Lung (tissue), 12 donors: ENCODE results near the gene IL1B. TPM values are rescaled to one million over a fixed set of nuclear protein-coding genes. Genes with fewer than 3 reads are reported as not detected.

Experiments
- ATAC-seq: fragments of 200-7000 bp; cut with Tn5 transposase; one replicate; pipeline ENCODE4 v1.9.1; 2020; ENCODE audit warnings: moderate number of reproducible peaks; ENCODE audit not compliant: insufficient read depth, low FRiP score
- DNase-seq, 3 donors: peaks; one replicate each; pipeline ENCODE4 v3.0.0-alpha.2; 2013 to 2017
- H3K27ac ChIP-seq, 2 donors: one replicate each; pipeline ENCODE4 v1.5.1; 2013; ENCODE audit warnings: mild to moderate bottlenecking in 2 of 2, moderate library complexity in 2 of 2, control low read depth in 1 of 2, inconsistent platforms in 1 of 2, low read depth in 1 of 2, low read length in 1 of 2
- H3K27me3 ChIP-seq, 3 donors: one replicate each; pipeline ENCODE4 v1.5.1; 2013; ENCODE audit warnings: low read length in 2 of 3; ENCODE audit not compliant: control insufficient read depth in 3 of 3, insufficient read depth in 3 of 3
- H3K36me3 ChIP-seq, 4 donors: one replicate each; pipeline ENCODE4 v1.5.1; 2013; ENCODE audit warnings: low read length in 4 of 4, mild to moderate bottlenecking in 1 of 4, moderate library complexity in 1 of 4; ENCODE audit not compliant: control insufficient read depth in 4 of 4, insufficient read depth in 4 of 4
- H3K4me1 ChIP-seq, 5 donors: one replicate each; pipeline ENCODE4 v1.5.1; 2013; ENCODE audit warnings: low read length in 5 of 5, mild to moderate bottlenecking in 2 of 5, moderate library complexity in 1 of 5; ENCODE audit not compliant: control insufficient read depth in 5 of 5, insufficient read depth in 5 of 5
- H3K4me3 ChIP-seq: one replicate; pipeline ENCODE4 v1.5.1; 2013; ENCODE audit warnings: mild to moderate bottlenecking, control low read depth, moderate library complexity
- H3K9ac ChIP-seq, 2 donors: one replicate each; pipeline ENCODE4 v1.5.1; 2013; ENCODE audit warnings: low read length in 2 of 2, control low read depth in 1 of 2; ENCODE audit not compliant: insufficient read depth in 1 of 2
- H3K9me3 ChIP-seq, 4 donors: one replicate each; pipeline ENCODE4 v1.5.1; 2013; ENCODE audit warnings: low read length in 3 of 4, mild to moderate bottlenecking in 1 of 4, moderate library complexity in 1 of 4; ENCODE audit not compliant: control insufficient read depth in 4 of 4, insufficient read depth in 3 of 4
- CTCF ChIP-seq: IDR thresholded peaks from 2 replicates; pipeline ENCODE4 v1.5.1; 2012; ENCODE audit warnings: mild to moderate bottlenecking; ENCODE audit errors: control extremely low read depth, extremely low read depth
- WGBS, 2 donors: extraction: QIAGEN DNeasy Blood & Tissue Kit; methylation state at CpG; one replicate each; pipeline ENCODE4 v1.1.7; 2013; 5-methylcytosine and 5-hydroxymethylcytosine counted together
- polyA plus RNA-seq, 2 donors: library from polyadenylated mRNA; stranded (reverse); fragments of 200-250 nt; gene quantifications; one replicate each; pipeline ENCODE4 v1.2.1, GENCODE V29; 2013
- total RNA-seq, 2 donors: library from RNA; depleted of rRNA in 1 of 2; stranded (reverse); fragments of >200 nt in 1 of 2; gene quantifications; one replicate each; pipeline ENCODE4 v1.2.1, GENCODE V29; 2014 to 2021
- donor health status: control.
- donor health status: control.
- donor health status: Bipolar disorder and iron deficiency.
- donor health status: healthy.
- donor health status: DM: yes; HTN: yes; CAD: no.

Gene IL1B
- total and polyA plus RNA-seq, 4 donors: 3.8 to 482 (median 13.2) TPM

GRCh38 chr2:112821682-112822081, 14.9 kb downstream of the IL1B start:
- Histone ChIP-seq H3K4me1 (peaks cover 0 to 9% (median 3%) of the 10 kb centered on the region in 5 donors), H3K27ac (no peak overlapping the region), H3K27me3 (no peaks in the 10 kb centered on the region), H3K36me3 (no peaks in the 10 kb centered on the region), H3K4me3 (no peak overlapping the region), H3K9me3 (peaks cover 0 to 3% (median 0%) of the 10 kb centered on the region in 4 donors), H3K9ac (no peak overlapping the region)
- ATAC-seq (no peak), DNase-seq (no peak)
- no peak for TF ChIP-seq CTCF
- 42 to 74% methylated on average over 4 of the region's 4 CpGs for WGBS, 2 donors

- Histone ChIP-seq H3K27me3 (no peaks in the 10 kb centered on the region), H3K27ac (no peak overlapping the region), H3K4me3 (no peak overlapping the region), H3K9me3 (peaks cover 0 to 3% (median 0%) of the 10 kb centered on the region in 4 donors), H3K9ac (no peak overlapping the region), H3K36me3 (no peaks in the 10 kb centered on the region), H3K4me1 (peaks cover 0 to 9% (median 3%) of the 10 kb centered on the region in 5 donors)
- DNase-seq (no peak), ATAC-seq (no peak)
- 86 to 89% methylated on average over 5 of the region's 5 CpGs for WGBS, 2 donors
- TF ChIP-seq CTCF: no peak
Observed at GRCh38 chr2:112821142-112821541, 15.4 kb downstream of the IL1B start.

GRCh38 chr2:112820343-112820742, 16.2 kb downstream of the IL1B start:
- Histone ChIP-seq H3K9ac (no peak overlapping the region), H3K4me3 (no peak overlapping the region), H3K27ac (no peak overlapping the region), H3K27me3 (no peaks in the 10 kb centered on the region), H3K9me3 (peaks cover 0 to 3% (median 0%) of the 10 kb centered on the region in 4 donors), H3K36me3 (no peaks in the 10 kb centered on the region), H3K4me1 (peaks cover 0 to 9% (median 3%) of the 10 kb centered on the region in 5 donors)
- TF ChIP-seq CTCF: no peak
- ATAC-seq (no peak), DNase-seq (no peak)

- ATAC-seq (no peak), DNase-seq (no peak)
- no peak for TF ChIP-seq CTCF
- H3K4me1 ChIP-seq: peaks cover 0 to 9% (median 2%) of the 10 kb centered on the region in 5 donors
- H3K9ac ChIP-seq: no peak overlapping the region
- no peaks in the 10 kb centered on the region for H3K27me3 ChIP-seq
- no peak overlapping the region for H3K4me3 ChIP-seq
- peaks cover 0 to 3% (median 0%) of the 10 kb centered on the region in 4 donors for H3K9me3 ChIP-seq
- H3K36me3 ChIP-seq: no peaks in the 10 kb centered on the region
- H3K27ac ChIP-seq: no peak overlapping the region
- 90 to 97% methylated on average over 7 of the region's 7 CpGs for WGBS, 2 donors
Observed at GRCh38 chr2:112819081-112819480, 17.5 kb downstream of the IL1B start.
